GM18498 (cell line): Measurements from ENCODE around the gene MAMDC2.
"Not testable (repeated sequence)": the region's sequence is repeated elsewhere in the genome, so short reads cannot be mapped to it uniquely, and the experiment has no call there.

Experiments
- ATAC-seq: cut with Tn5 transposase; IDR thresholded peaks from one replicate; pipeline ENCODE4 v1.9.1; 2021; ENCODE audit warnings: mild to moderate bottlenecking, moderate library complexity; ENCODE audit not compliant: unreplicated experiment

MAMDC2 gene

GRCh38 chr9:70170151-70170790, 126.6 kb downstream of the MAMDC2 start:
- no peak for ATAC-seq

- ATAC-seq = no peak
These were observed 128.9 kb downstream of the MAMDC2 start for GRCh38 chr9:70172532-70172931.

- ATAC-seq = no peak
These were observed 133.5 kb downstream of the MAMDC2 start for GRCh38 chr9:70177121-70177520.

GRCh38 chr9:70192707-70193106, 149.1 kb downstream of the MAMDC2 start:
- no peak for ATAC-seq

GRCh38 chr9:70195456-70195855, 151.8 kb downstream of the MAMDC2 start:
- no peak for ATAC-seq

GRCh38 chr9:70197216-70198044, 153.8 kb downstream of the MAMDC2 start:
- no peak for ATAC-seq

GRCh38 chr9:70204743-70205142, 161.1 kb downstream of the MAMDC2 start:
- ATAC-seq = not testable (repeated sequence)

GRCh38 chr9:70205366-70206020, 161.8 kb downstream of the MAMDC2 start:
- ATAC-seq = no peak

GRCh38 chr9:70217029-70217428, 173.4 kb downstream of the MAMDC2 start:
- ATAC-seq = no peak

GRCh38 chr9:70218767-70219166, 175.1 kb downstream of the MAMDC2 start:
- ATAC-seq = no peak

GRCh38 chr9:70220216-70220615, 176.6 kb downstream of the MAMDC2 start:
- no peak for ATAC-seq

- ATAC-seq = no peak
These were observed 178.7 kb downstream of the MAMDC2 start for GRCh38 chr9:70222354-70222753.

GRCh38 chr9:70228118-70228517, 184.5 kb downstream of the MAMDC2 start:
- ATAC-seq = no peak

GRCh38 chr9:70228611-70229010, 185.0 kb downstream of the MAMDC2 start:
- no peak for ATAC-seq

- ATAC-seq = no peak
These were observed 185.4 kb downstream of the MAMDC2 start for GRCh38 chr9:70229026-70229425.

GRCh38 chr9:70229579-70229978, 185.9 kb downstream of the MAMDC2 start:
- no peak for ATAC-seq

- no peak for ATAC-seq
These were observed 188.8 kb downstream of the MAMDC2 start for GRCh38 chr9:70232476-70232875.

GRCh38 chr9:70234208-70234607, 190.6 kb downstream of the MAMDC2 start:
- not testable (repeated sequence) for ATAC-seq

- ATAC-seq = not testable (repeated sequence)
These were observed 202.3 kb downstream of the MAMDC2 start for GRCh38 chr9:70245952-70246351.

- ATAC-seq = no peak
These were observed 206.6 kb downstream of the MAMDC2 start for GRCh38 chr9:70250221-70250620.

- no peak for ATAC-seq
These were observed 211.8 kb downstream of the MAMDC2 start for GRCh38 chr9:70255486-70255885.

GRCh38 chr9:70256123-70256551, 212.5 kb downstream of the MAMDC2 start:
- no peak for ATAC-seq
